GM19193 (cell line): Measurements from ENCODE around the gene CPEB4.

Experiments
- POLR2A ChIP-seq: IDR thresholded peaks from 4 replicates; pipeline ENCODE4 v1.6.1; 2011; ENCODE audit not compliant: insufficient read depth, insufficient read length; ENCODE audit errors: extremely low read depth

Gene CPEB4

GRCh38 chr5:173925449-173926071 is 37.4 kb downstream of the CPEB4 start:
- TF ChIP-seq POLR2A: no peak

DNA sequence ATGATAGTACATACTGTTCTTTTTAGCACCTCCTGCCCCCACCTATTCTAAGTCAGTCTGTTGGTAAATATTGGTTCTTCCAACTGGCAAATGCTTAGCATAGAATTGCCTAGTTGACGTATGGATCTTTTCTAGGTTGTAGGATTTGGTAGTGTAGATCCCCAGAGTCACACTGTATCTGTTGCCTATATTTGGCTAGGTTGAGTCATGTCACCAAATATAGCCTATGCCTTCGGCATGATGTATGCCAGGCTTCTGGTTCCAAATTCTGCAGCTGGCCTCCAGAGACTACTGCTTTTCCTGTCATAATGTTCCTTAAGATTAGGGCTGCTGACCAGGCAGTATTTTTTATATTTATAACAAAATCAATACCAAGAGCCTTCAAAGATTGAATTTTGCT is 38.2 kb downstream of the CPEB4 start:
- TF ChIP-seq POLR2A: no peak

DNA sequence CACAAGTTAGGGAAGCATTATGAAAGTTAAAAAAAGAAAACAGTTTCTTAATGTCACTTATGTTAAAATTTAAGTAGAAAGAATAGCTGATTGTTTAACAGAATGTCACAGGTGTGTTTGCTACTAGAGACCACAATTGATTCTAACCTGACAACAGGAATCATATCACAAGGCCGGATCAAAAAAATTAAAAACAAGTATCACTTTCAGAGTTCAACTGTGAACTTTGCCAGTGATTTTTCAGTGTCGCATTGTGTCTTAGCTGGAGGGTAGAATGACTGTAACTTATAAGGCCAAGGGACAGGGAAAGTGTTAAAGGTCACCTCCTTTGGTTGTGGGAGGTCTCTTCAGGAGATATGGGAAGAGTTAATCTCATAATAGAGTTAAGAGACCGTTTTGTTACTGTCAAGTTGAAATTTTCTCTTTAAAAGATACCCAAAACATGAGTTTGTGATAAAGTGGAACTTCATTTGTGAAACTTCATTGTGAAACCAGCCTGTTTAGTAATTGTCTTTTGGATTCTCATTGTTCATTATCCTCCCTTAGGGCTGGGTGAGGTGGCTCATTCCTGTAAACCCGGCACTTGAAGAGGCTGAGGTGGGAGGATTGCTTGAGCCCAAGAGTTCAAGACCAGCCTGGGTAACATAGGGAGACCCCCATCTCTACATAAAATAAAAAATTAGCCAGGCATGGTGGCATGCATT is 40.9 kb downstream of the CPEB4 start:
- TF ChIP-seq POLR2A: no peak

- no peak for TF ChIP-seq POLR2A
Measured at GRCh38 chr5:173932695-173933139, 44.6 kb downstream of the CPEB4 start.

- no peak for TF ChIP-seq POLR2A
Measured at GRCh38 chr5:173933901-173934300, 45.8 kb downstream of the CPEB4 start.

DNA sequence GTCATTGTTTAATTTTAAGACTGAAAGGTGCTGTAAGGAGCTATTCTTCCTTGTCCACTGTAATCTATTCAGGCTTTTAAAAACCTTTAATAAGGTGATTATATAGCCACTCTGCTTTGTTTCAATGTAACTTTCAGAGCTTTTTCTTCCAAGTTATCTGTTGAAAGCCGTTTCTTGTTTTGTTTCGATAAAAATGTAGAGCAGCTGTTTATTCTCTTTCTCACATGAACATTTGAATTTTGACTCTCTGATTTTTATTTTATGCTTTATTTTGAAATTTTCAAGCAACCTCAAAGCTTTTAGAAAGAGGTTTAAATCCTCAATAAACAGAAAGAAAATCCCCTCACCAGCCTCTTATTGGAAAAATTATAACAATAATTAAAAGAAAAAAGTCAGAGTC is 47.2 kb downstream of the CPEB4 start:
- no peak for TF ChIP-seq POLR2A

GRCh38 chr5:173940269-173940668 is 52.1 kb downstream of the CPEB4 start:
- TF ChIP-seq POLR2A: no peak

DNA sequence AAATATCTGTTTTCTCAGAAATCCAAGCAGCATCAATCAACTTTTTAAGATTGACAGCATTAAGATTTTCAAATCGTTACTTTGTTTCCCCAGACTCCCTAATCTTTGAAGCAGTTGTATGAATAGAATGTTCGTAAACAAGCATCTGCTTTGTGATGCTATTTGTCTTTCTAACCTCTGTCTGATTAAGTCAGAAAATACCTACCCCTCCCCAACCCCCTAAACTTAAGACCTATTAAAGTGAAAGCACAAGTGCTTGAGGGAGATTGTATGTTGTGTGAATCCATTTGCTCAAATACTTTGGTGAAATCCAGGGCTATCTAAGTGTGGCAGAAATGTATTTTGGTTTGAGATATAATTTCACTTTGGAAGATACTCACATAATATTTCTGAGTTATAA is 53.0 kb downstream of the CPEB4 start:
- no peak for TF ChIP-seq POLR2A

DNA sequence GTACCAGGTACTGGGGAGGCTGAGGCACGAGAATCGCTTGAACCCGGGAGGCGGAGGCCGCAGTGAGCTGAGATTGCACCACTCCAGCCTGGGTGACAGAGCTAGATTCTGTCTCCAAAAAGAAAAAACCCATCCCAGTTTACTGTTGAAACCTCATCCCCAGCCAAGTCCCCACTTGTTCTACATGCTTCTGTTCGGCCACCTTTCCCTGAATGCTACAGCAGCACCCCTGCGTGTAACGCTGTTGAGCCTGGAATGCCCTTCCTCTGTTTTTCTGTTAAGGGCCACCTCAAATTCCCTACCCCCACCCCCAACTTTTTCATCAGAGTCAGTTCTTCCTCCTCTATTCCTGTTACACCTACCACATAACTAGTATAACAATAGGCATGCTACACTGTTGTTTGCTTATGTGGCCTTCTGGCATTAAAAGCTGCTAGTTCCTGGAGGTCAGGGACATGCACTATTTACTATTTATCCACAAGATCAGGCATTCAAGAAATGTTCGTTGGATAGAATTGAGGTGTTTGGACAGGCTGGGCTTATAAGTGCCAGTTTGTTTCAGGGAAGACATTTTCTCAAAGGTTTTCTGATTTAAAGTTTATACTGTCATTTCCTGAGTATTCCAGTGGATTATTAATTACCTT is 53.7 kb downstream of the CPEB4 start:
- TF ChIP-seq POLR2A: no peak

DNA sequence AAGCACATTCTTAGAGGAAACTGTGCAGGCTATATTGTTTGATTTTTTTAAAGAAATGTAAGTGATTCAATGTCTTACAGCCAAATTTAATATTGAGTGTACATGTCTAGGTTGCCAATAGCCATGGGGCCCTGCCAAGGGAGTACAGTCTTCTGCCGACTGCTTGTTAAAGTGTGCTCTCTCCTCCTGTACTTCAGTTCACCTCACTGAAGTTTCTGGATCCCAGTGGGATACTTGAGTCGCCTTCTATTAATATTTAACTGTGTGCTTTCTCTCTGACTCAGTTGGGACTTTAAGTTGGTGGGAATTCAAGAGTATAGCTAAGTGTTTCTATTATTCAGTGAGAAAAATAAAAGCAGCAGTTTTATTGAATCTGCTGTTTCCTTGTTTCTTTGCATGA is 56.4 kb downstream of the CPEB4 start:
- no peak for TF ChIP-seq POLR2A

GRCh38 chr5:173945160-173945559 is 57.0 kb downstream of the CPEB4 start:
- no peak for TF ChIP-seq POLR2A

GRCh38 chr5:173946323-173946722 is 58.2 kb downstream of the CPEB4 start:
- no peak for TF ChIP-seq POLR2A

- TF ChIP-seq POLR2A: no peak
Measured at GRCh38 chr5:173950829-173951228, 62.7 kb downstream of the CPEB4 start.

DNA sequence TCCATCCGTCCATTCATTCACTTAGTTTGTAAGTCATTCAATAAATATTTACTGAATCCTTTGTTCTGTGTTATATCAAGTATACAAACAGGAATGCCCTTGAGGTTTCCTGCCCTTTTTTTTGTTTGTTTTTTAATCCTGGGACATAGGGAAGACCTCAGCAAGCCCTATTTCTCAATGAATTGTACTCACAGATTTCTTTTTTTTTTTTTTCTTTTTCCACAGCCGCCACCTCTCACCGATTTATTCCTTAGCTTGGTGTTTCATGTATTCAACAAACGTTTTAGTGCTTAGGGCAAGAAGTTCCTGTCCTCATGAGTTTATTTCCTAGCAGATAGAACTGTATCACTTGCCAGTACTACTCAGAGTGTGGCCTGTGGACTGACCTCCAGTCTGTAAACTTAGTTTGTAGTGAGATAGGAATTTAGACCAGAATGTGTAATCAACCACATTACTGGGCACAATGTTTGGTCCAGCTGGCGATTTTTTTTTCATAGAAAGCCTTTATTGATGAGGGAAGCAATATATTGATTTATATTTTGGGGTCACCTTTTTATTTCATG is 65.5 kb downstream of the CPEB4 start:
- TF ChIP-seq POLR2A: no peak

DNA sequence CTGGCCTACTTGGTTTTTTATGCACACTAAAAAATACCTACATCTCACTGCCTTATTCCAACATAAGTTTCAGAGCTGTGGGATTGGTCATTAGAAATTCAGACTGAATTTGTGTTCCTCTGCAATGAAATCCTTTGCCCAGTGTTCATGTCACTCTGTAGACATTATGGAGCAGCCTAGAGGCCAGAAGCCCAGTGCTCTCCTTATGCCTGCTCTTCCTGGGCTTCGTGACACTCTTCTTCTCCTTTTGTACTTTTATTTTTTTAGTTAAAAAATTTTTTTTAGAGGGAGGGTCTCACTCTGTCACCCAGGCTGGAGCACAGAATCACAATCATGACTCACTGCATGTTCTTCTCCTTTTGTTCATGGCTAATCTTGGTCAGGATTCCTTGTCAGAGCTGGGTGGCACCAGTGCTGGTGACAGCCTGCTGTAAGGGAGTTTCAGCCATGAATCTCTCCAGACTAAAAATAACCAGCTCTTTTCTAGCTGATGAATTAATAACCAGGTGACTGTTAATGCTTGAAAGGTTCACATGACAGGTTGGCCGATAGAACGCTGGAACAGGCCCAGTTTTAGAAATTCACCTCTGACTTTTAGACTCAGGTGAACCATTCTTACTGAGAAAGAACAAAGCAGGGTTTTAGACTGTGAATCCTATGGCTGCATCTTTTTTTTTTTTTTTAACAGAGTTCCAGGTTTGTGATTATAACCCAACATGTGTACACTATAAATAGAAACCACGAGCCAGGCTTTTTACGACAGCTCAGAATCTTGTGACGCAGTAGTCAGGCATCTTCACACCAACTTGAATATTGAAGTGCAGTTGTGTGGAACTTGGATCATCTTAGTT is 66.7 kb downstream of the CPEB4 start:
- no peak for TF ChIP-seq POLR2A

- no peak for TF ChIP-seq POLR2A
Measured at GRCh38 chr5:173960986-173961385, 72.8 kb downstream of the CPEB4 start.

- TF ChIP-seq POLR2A: no peak
Measured at GRCh38 chr5:173961418-173961817, 73.3 kb downstream of the CPEB4 start.
